NCI-H2171 (cell line): ENCODE results near the gene NHERF1.

Experiments used
- DNase-seq: peaks from one replicate; lab custom pipeline; 2025; lab: John Stamatoyannopoulos, UW

Gene NHERF1

DNA sequence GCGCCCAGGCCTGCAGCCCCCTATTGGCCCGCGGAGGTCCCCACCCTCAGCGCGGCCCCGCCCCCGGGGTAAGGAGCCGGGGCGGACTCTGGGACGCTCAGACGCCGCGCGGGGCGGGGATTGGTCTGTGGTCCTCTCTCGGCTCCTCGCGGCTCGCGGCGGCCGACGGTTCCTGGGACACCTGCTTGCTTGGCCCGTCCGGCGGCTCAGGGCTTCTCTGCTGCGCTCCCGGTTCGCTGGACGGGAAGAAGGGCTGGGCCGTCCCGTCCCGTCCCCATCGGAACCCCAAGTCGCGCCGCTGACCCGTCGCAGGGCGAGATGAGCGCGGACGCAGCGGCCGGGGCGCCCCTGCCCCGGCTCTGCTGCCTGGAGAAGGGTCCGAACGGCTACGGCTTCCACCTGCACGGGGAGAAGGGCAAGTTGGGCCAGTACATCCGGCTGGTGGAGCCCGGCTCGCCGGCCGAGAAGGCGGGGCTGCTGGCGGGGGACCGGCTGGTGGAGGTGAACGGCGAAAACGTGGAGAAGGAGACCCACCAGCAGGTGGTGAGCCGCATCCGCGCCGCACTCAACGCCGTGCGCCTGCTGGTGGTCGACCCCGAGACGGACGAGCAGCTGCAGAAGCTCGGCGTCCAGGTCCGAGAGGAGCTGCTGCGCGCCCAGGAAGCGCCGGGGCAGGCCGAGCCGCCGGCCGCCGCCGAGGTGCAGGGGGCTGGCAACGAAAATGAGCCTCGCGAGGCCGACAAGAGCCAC lies at the start of gene NHERF1:
Gene NHERF1, plus strand, starts transcription at position 100 of the 750 bp plus-strand sequence. Its CDS starts 219 bp downstream, at position 319.
- DNase-seq: peak; percentile 92

DNA sequence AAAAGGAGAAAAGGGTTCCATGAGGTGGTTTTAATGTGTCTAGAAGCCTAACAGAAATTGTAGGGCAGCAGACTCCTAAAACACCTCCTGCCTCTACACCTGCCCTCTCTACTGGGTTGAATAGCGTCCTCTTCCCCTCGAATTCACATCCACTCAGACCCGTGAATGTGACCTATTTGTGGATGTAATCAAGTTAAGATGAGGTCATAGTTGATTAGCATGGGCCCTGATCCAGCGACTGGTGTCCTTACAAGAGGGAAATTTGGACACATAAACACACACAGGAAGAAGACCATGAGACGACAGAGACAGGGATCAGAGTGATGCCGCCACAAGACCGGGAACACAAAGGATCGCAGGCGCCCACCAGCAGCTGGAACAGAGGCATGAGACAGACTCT lies 49.2 kb upstream of the NHERF1 start:
- DNase-seq: no peak

DNA sequence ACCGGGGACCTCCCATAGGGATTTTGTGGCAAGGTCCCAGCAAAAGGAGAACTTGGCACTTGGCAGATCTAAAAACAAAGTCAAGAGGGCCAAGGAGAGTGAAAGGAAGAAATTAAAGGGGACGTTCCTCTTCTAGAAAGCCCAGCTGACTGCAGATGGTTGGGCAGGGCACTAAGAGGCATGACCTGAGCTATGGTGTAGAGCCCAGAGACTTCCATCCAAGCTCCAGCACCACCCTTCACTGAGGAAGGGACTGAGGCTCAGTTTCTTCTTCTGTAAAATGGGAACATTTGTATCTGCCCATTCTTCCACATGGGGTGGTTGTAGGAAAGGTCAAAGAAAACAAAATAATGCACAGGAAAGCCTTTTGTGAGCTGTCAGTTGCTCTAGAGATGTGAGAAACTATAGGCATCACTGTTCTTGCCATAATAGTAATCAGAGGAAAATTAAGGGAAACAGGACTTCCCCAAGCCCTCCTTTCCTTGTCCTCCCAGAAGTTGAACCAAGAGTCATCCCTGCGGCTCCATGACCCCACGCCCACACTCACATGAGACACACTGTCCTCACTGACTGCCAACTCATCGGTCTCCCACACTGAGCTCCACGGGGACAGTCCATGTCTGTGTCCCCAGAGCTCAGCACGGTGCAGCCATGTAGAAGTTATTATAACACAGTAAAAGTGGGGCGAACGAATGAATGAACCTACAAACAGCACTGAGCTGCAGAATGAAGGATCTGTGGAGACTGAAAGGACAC lies 46.1 kb upstream of the NHERF1 start:
- no peak for DNase-seq

DNA sequence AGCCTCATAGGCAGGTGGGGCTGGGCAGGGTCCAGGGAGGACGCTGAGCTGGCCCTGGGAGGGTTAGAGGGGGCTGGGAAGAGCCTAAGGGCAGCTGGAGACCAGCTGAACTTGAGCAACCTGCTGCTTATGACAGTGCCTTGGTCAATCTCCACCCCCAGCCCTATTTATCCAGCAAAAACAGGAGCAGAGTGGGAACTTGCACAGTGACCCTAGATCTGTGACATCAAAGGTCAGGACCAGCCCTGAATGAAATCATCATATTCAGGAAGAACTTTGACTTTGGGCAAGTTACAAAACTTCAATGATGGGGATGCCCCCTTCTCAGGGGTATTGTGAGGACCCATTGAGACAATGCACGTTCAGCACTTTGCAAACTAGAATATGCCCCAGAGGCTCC lies 45.1 kb upstream of the NHERF1 start:
- no peak for DNase-seq

DNA sequence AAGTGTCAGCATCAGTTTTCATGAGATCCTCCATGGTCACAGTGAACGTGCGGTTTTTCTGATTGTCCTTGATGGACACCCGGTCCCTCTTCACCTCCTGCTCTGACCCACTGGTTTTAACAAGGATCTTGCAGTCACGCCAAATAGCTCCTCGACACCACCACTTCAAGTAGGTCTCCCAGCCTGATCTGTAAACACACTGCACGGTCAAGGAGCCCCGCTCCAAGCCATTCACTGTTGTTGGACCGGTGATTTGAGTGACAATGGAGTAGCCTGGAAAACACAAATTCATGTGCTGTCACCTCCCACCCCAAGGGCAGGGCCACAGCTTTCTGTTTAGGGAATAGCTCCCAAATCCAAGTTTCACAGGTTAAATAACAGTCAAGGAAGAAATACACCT lies 43.9 kb upstream of the NHERF1 start:
- DNase-seq: no peak

DNA sequence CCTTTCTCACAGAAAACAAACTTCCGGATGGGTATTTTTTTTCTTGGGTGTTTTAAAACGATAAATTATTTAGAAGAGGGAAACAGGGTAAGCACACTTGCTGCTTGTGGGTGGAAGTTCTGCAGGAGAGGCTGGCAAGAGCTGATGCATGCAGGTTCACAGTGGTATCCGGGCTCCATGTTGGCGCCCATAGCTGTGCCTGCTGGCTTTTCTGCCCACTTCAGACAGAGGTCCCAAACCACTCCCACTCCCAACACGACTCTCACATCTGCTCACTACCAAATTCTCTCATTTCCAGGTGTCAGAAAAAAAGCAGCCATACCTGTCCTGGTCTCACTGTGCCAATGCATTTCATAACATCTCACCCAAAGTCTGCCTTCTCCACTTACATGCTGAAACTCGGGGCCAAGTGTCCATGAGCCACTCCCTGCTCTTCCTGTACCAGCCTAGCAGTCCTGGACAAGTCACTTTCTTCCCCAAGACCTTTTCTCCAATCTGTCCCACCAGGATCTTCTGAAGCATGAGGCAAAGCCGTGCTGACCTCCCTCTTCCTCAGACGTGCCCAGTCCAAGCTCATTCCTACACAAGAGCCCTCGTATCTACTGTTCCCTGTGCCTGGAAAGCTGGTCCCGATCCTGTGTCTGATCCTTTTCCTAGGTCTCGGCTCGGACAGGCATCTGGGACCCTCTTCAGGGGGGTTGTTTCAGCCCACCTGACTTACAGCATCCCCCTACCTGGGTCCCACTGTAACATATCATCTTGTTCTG lies 37.2 kb upstream of the NHERF1 start:
- no peak for DNase-seq

DNA sequence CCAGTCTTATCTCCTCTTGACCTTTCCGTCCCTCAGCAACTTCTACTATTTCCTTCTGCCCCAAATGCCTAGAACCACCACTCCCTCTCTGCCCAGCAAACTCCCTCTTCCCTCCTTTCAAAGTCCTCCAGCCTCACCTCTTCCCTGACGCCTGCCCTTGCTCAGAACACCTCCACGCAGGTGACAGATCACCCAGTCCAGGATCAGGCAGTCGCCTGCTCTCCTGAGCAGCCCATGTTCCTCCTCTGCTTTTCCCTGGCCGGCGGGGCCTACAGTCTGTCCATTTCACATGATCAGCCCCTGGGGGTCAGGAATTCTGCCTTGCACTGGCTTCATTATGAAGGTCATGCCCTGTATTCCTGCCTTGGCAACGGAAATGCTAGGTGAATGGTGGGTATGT lies 36.1 kb upstream of the NHERF1 start:
- no peak for DNase-seq

DNA sequence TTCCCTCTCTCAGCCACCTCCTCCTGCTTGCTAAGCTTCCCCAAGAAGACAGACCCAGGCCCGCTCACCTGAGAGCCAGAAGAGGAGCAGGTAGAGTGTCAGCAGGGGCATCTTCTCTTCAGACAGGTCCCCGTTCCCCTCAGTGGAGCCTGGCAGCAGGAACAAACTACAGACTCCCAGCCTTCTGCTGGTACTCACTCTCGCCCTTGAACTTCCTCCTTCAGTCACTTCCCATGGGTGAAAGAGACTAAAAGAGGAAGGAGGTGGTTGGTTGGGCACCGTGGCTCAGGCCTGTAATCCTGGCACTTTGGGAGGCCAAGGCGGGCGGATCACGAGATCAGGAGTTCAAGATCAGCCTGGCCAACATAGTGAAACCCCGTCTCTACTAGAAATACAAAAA lies 35.7 kb upstream of the NHERF1 start, which contains the start of gene CD300LF:
Gene CD300LF, minus strand, starts transcription at position 168 of the 400 bp plus-strand sequence. Its CDS starts 57 bp downstream, at position 111.
- DNase-seq: no peak

DNA sequence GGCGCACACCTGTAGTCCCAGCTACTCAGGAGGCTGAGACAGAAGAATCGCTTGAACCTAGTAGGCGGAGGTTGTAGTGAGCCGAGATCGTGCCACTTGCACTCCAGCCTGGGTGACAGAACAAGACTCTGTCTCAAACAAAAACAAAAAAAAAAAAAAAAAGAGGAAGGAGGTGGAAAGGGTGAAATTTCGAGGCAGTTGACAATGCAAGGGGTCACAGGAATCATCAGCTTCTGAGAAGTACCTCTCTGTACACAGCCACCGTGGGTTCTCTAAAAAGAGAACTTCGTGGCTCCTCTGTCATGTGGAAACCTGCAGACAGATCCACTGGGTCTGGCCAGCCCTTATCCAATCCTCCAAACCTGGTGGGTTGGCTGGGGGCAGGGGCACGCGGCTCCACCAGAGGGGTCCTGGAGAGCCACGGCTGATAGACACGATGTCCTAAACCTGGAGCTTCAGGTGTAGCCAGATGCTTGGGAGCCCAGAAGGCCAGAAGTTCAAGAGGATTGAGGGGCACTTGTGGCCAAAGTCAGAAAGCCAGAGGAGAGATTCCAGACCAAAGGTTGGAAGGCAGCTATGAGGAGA lies 35.2 kb upstream of the NHERF1 start:
- no peak for DNase-seq

DNA sequence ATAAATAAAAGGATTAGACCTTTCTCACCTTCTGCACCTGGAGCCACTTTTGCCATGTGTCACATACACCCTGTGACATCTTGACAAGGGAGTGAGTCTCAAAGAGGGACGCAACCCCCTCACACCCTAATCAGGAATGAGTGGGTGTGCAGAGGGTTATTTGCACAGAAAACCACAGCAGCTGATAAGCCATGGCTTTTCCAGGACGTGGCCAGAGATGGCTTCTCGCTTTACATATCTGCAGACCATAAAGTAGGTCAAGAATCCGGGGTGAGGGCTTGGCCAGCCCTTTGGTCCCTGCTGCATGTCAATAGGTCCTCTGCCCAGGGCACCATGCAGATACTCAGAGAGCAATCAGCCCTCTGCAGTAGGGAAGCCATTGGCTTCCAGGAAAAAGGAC lies 33.3 kb upstream of the NHERF1 start:
- no peak for DNase-seq

DNA sequence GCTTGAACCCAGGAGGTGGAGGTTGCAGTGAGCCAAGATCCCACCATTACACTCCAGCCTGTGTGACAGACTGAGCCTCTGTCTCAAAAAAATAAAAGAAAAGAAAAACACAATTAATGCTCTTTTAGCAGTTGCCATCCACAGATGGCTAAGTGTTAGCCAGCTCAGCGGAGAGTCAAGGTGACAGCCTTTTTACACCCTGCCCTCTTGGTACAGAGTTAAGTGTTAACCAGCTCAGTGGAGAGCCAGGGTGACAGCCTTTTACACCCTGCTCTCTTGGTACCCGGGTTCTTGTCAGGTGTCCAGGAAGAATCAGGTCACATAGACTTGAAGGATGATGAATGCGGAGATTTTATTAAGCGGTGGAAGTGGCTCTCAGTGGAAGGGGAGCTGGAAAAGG lies 27.9 kb upstream of the NHERF1 start:
- DNase-seq: no peak

DNA sequence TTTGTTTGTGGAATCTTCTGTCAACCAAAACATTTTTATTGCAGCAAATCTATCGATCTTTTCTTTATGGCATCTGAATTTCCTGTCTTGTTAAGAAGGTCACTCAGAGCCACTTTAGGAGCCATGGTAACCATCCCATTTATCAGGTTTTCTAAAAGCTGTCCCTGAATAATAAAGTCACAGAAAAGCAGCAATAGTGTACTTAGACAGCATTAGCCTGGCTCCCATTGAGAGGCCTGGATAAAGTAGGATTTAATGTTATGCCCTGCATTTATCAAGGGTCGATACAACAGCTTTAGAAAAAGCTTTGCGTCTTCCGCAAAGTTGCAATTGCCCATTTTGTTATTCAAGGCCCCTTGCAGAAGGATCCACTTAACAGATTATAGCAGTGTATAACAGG lies 25.6 kb upstream of the NHERF1 start:
- no peak for DNase-seq

DNA sequence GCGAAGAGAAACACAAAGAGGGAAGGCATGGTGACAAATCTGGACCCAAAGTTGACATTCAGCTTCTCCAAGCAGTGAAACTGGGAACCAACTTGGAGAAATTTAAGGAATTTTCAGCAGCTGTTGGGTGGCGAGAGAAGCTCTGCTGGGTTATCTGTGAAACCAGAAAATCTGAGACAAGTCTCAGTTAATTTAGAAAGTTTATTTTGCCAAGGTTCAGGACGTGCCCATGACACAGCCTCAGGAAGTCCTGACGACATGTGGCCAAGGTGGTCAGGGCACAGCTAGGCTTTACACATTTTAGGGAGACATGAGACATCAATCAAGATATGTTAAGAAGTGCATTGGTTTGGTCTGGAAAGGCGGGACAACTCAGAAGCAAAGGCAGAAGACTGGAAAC lies 24.5 kb upstream of the NHERF1 start:
- DNase-seq: no peak

DNA sequence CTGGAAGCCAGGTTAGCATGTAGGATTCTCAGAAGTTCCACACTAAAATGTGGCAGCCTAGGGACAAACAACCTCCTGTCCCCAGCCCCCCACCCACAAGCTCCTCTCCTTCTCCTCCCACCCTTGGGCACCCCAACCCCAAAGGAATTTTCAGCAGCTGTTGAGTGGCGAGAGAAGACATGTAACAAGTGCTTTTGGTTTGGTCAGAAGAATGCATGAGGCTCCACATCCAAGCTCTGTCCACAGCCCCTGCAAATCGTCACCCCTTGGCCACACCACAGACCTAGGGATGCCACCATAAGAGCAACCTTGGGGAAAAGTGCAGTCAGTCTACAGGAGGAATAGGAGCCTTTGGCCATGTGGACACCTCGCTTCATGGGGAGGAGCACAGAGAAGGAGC lies 23.3 kb upstream of the NHERF1 start:
- DNase-seq: no peak

DNA sequence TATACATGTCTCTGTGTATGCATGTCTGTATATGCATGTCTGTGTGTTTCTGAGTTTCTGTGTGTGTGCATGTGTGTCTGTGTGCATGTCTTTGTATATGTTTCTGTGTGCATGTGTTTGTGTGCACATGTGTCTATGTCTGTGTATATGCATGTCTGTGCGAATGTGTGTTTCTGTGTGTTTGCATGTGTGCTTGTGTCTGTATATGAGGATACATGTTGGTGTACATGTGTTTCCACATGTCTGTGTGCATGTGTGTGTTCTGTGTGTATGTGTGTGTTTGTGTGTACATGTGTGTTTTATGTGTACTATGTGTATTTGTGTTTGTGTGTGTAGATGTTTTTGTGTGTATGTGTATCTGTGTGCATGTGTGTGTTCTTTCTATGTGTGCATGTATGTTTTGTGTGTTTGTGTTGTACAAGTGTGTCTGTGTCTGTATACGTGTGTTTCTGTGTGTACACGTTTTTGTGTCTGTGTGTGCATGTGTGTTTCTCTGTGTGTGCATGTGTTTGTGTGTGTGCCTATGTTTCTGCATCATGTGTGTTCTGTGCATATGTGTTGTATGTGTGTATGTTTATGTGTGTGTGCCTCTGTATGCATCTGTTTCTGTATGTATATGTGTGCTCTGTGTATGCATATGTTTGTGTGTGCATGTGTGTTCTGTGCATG lies 20.3 kb upstream of the NHERF1 start:
- no peak for DNase-seq

DNA sequence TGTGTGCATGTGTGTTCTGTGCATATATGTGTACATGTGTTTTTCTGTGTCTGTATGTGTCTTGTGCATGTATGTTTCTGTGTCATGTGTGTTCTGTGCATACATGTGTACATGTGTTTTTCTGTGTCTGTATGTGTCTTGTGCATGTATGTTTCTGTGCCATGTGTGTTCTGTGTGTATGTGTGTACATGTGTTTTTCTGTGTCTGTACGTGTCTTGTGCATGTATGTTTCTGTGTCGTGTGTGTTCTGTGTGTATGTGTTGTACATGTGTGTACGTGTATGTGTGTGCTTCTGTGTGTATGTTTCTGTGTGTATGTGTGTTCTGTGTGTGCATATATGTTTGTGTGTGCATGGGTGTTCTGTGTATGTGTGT lies 19.7 kb upstream of the NHERF1 start:
- DNase-seq: no peak

DNA sequence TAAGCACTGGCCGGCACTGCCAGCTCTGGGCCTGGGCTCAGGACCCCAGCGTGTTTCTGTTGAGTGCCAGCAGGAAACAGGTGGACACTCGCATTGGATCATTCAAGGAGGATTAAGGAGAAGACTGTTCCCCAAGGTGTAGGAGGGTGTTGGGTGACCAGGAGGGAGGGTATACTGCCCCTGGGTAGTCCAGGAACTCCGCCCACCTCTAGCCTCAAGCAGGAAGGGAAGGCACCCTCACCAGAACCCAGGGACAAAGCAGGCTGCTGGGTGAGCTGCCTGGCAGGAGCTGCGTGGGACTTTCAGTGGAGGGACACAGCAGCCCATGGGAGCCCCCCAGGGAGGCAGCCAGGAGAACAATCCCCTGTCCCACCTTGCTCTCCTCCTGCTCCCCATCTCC lies 19.1 kb upstream of the NHERF1 start:
- no peak for DNase-seq

DNA sequence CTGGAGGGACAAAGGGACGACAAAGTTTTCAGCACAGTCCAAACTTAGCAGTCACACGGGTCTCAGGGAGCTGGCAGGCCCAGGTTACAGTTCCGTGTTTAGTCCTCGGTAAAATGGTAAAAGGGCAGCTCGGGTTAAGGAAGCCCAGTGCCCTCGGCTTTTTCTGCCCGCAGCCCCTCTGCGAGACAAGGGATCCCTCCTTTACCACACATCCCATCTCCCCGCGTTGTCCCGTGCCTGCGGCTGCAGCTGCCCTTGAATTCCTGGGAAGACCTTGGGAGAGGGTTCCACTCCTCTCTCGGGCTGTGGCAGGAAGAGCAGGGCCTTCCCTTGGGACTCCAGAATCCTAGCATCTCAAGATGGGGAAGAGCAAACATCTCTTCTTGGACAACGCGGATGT lies 18.6 kb upstream of the NHERF1 start:
- DNase-seq: no peak

DNA sequence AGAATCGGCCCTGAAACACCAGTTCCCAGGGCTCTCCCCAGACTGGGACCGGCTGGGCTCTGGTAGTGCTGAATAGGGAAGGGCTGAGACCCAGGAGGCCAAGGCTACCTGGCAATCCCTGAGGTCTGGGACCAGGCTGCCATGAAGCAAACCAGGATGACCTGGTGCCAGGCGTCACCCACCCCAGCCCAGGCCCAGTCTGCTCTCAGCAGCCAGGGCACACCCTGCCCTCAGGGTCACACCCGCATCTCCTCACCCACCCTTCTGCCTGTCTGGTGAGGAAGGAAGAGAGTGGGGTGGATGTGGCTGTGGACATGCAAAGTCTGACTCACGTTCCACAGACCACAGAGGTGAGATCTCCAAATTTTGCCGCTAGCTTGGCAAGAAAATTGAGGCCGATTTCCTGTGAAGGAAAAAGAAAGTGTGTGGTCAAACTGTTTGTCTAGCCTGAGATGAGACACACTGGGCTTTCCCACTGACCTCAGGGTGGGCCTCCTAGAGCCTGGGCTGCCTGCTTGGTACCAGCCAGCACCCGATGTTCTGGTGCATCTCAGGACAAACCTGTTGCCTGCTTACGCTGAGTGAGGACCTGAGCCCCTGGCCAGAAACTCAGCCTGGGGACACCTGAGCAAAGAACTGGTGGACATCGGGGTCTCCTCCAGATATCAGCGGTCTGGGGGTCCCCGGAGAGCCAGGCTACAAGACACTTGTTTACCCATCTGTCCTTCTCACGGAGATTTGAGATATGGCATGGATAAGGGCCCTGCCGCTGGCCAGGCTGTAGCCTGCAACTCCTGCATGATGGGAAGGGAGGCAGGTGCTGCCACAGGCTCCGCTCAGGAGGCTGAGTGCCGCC lies 17.7 kb upstream of the NHERF1 start:
- DNase-seq: no peak

DNA sequence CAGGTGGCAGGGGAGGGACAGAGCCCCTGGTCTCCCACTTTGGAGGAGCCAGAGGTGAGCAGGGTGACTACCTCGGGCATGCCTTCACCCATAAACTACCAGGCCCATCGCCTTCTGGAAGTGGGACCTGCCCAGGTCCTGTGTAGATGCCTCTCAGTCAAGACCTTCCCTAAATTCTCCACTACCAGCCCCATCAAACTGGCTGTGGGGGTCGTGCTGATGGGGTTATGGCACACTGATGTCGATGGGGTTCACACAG lies 17.2 kb upstream of the NHERF1 start:
- no peak for DNase-seq
